Mesothelial cell of epicardium (in vitro differentiated cells): ENCODE results near the gene SDCCAG8. TPM values are rescaled to one million over a fixed set of nuclear protein-coding genes. Genes with fewer than 3 reads are reported as not detected.

Experiments
- DNase-seq, 2 experiments: peaks; one replicate each; pipeline ENCODE4 v3.0.0; 2021; ENCODE audit warnings: low spot score in 2 of 2; ENCODE audit not compliant: unreplicated experiment in 2 of 2
- H3K27ac Mint-ChIP-seq: 2 replicates; pipeline ENCODE4 v1.8.0; 2021; ENCODE audit warnings: mixed read lengths
- H3K27me3 Mint-ChIP-seq: 2 replicates; pipeline ENCODE4 v1.8.0; 2021; ENCODE audit warnings: low read depth, mixed read lengths
- H3K36me3 Mint-ChIP-seq: 2 replicates; pipeline ENCODE4 v1.8.0; 2021; ENCODE audit warnings: mixed read lengths
- H3K4me1 Mint-ChIP-seq: 2 replicates; pipeline ENCODE4 v1.8.0; 2021; ENCODE audit warnings: mixed read lengths
- H3K4me3 Mint-ChIP-seq: 2 replicates; pipeline ENCODE4 v1.8.0; 2021; ENCODE audit warnings: mild to moderate bottlenecking, moderate library complexity, mixed read lengths
- H3K9me3 Mint-ChIP-seq: 2 replicates; pipeline ENCODE4 v1.8.0; 2021; ENCODE audit warnings: mixed read lengths
- CTCF ChIP-seq: fragments of 200-600 bp; sonication (generic); IDR thresholded peaks from one replicate; pipeline ENCODE4 v1.5.0; 2021; ENCODE audit warnings: antibody characterized with exemption; ENCODE audit not compliant: unreplicated experiment
- total RNA-seq: library from RNA; stranded (reverse); gene quantifications from 3 replicates; pipeline ENCODE4 v1.2.1, GENCODE V29; 2021

SDCCAG8 gene
- total RNA-seq, 1 donor from 2014 or later, result 37.3 TPM

- DNase-seq, result peak; percentile 40 to 70
- Mint-ChIP-seq H3K27me3 (no peaks in the 10 kb centered on the region), H3K4me3 (peak overlapping the region; percentile 96), H3K9me3 (no peaks in the 10 kb centered on the region), H3K27ac (peak overlapping the region; percentile 97), H3K4me1 (peaks cover 40% of the 10 kb centered on the region), H3K36me3 (no peaks in the 10 kb centered on the region)
- TF ChIP-seq CTCF, result no peak
Observed at GRCh38 chr1:243254233-243254926, 1.5 kb upstream of the SDCCAG8 start.

- peaks cover 39% of the 10 kb centered on the region for H3K4me1 Mint-ChIP-seq
- H3K27me3 Mint-ChIP-seq, result no peaks in the 10 kb centered on the region
- H3K27ac Mint-ChIP-seq, result peak within 1 kb of the TSS; percentile 97
- no peaks in the 10 kb centered on the region for H3K36me3 Mint-ChIP-seq
- H3K9me3 Mint-ChIP-seq, result no peaks in the 10 kb centered on the region
- TF ChIP-seq CTCF, result no peak
- peak within 1 kb of the TSS; percentile 96 for H3K4me3 Mint-ChIP-seq
- DNase-seq, result peak; percentile 98
Observed at GRCh38 chr1:243254927-243255790, 682 bp upstream of the SDCCAG8 start, which contains the start of gene CEP170. CEP170 (minus strand) TSS chr1:243255281; CDS start chr1:243225280, 30,001 bp downstream.

- H3K4me1 Mint-ChIP-seq, result peaks cover 27% of the 10 kb centered on the region
- H3K9me3 Mint-ChIP-seq, result no peaks in the 10 kb centered on the region
- H3K36me3 Mint-ChIP-seq, result no peaks in the 10 kb centered on the region
- peak overlapping the region; percentile 83 for H3K4me3 Mint-ChIP-seq
- peak overlapping the region; percentile 96 for H3K27ac Mint-ChIP-seq
- H3K27me3 Mint-ChIP-seq, result no peaks in the 10 kb centered on the region
- TF ChIP-seq CTCF, result no peak
- DNase-seq, result no peak
Observed at GRCh38 chr1:243256590-243256989, 749 bp downstream of the SDCCAG8 start.

- no peaks in the 10 kb centered on the region for H3K27me3 Mint-ChIP-seq
- H3K27ac Mint-ChIP-seq, result no peak overlapping the region
- H3K36me3 Mint-ChIP-seq, result no peaks in the 10 kb centered on the region
- no peak for TF ChIP-seq CTCF
- no peak for DNase-seq
- H3K4me1 Mint-ChIP-seq, result peaks cover 21% of the 10 kb centered on the region
- H3K9me3 Mint-ChIP-seq, result no peaks in the 10 kb centered on the region
- H3K4me3 Mint-ChIP-seq, result no peak overlapping the region
Observed at GRCh38 chr1:243257189-243257588, 1.3 kb downstream of the SDCCAG8 start.

GRCh38 chr1:243258731-243259130 lies 2.9 kb downstream of the SDCCAG8 start:
- Mint-ChIP-seq H3K27ac (no peak overlapping the region), H3K4me3 (no peak overlapping the region)
- no peak for TF ChIP-seq CTCF

More at GRCh38 chr1:243258731-243259130, 2.9 kb downstream of the SDCCAG8 start:
- H3K9me3 Mint-ChIP-seq, result no peaks in the 10 kb centered on the region
- no peak for DNase-seq
- H3K27me3 Mint-ChIP-seq, result no peaks in the 10 kb centered on the region
- no peaks in the 10 kb centered on the region for H3K36me3 Mint-ChIP-seq
- peaks cover 20% of the 10 kb centered on the region for H3K4me1 Mint-ChIP-seq
